Activated CD4-positive, alpha-beta T cell treated with anti-CD3 and anti-CD28 coated beads for 36 hours (primary cell): ENCODE data around the gene NTM. TPM values are rescaled to one million over a fixed set of nuclear protein-coding genes. Genes with fewer than 3 reads are reported as not detected.

Experiments used
- ATAC-seq: fragments of 200-7000 bp; cut with Tn5 transposase; one replicate; pipeline ENCODE4 v1.10.0; 2021; ENCODE audit warnings: mild to moderate bottlenecking, moderate library complexity
- CTCF ChIA-PET: fragments of 350-600 bp; sonication (Branson Sonifier 250); formaldehyde crosslinking; loops from one replicate; lab custom pipeline; 2021; ENCODE audit warnings: antibody characterized with exemption; lab: Charles Lee
- POLR2A ChIA-PET: fragments of 350-600 bp; sonication (Branson Sonifier 250); formaldehyde crosslinking; loops from one replicate; lab custom pipeline; 2021; ENCODE audit warnings: antibody characterized with exemption, inconsistent platforms; lab: Charles Lee
- DNase-seq: peaks from one replicate; pipeline ENCODE4 v3.0.0-alpha.2; 2020
- H3K27ac Mint-ChIP-seq: one replicate; pipeline ENCODE4 v1.8.0; 2021; ENCODE audit warnings: mixed read lengths
- H3K27me3 Mint-ChIP-seq: one replicate; pipeline ENCODE4 v1.8.0; 2021; ENCODE audit warnings: mixed read lengths
- H3K36me3 Mint-ChIP-seq: one replicate; pipeline ENCODE4 v1.8.0; 2021; ENCODE audit warnings: low read depth, mixed read lengths
- H3K4me1 Mint-ChIP-seq: one replicate; pipeline ENCODE4 v1.8.0; 2021; ENCODE audit warnings: mixed read lengths
- H3K4me3 Mint-ChIP-seq: one replicate; pipeline ENCODE4 v1.8.0; 2021; ENCODE audit warnings: mild to moderate bottlenecking, moderate library complexity, mixed read lengths
- H3K9me3 Mint-ChIP-seq: one replicate; pipeline ENCODE4 v1.8.0; 2021; ENCODE audit warnings: low read depth, mixed read lengths
- intact Hi-C, 2 experiments: fragments of 100-400 bp; cut with DNase I in 1 of 2; cut with micrococcal nuclease in 1 of 2; formaldehyde crosslinking; loops; one replicate each; pipeline versions ENCODE4 v1.14.2 to v1.15.1; 2022 to 2024; cut with DNase I, micrococcal nuclease
- total RNA-seq, 2 experiments: library from RNA; stranded (reverse); gene quantifications; one replicate each; pipeline ENCODE4 v1.2.3, GENCODE V29; 2021

NTM gene
- total RNA-seq, 2 experiments from 2014 or later: not detected

DNA sequence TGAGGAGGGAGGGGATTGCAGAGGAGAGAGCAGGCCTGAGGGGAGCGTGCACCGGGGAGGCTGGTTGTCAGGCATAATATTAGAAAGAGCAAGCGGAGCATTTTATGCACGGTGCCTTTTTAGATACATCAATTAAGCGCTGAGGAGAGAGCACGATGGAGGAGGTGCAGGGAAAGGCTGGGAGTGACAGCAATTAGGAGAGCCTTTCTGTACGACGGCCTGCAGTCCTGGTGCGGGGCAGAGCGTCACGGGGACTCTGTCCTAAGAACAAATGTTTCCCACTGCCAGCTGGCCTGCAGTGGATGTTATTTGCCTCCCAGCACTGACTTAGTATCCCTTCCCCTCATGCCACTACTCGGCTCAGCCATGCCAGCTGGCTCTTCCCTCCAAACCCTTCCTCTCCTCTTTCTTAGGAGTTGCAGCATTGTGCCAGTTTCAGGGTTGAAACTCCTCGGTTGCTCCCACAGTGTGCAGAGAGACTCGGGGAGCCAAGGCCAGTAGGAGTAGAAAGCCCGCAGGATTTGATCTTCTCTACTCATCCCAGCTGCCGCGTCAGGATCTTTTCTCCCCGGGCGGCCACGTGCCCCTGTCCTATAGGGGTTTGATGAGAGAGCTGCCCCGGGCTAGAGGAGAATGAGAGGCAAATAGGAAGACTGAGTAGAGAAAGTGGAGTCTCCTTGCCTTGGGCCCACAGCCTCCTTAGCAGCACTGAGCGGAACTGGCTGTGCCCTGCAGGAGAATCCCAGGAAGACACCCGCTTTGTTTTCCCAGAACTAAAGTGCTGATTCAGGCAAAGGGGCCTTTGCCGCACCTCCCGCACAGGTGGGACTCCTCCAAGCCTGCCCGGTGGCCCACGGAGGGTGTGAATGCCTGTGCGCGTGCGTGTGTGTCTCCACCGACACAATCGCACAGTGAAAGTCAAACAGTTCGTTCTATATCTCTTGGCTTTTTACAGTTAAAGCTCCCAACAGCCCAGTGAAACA, 875.3 kb downstream of the NTM start:
- intact Hi-C loops: no loop called here
- POLR2A ChIA-PET: no interaction called here
- no peaks in the 10 kb centered on the region for H3K4me1 Mint-ChIP-seq
- H3K36me3 Mint-ChIP-seq: no peaks in the 10 kb centered on the region
- ATAC-seq (no peak), DNase-seq (no peak)
- no peak overlapping the region for H3K27ac Mint-ChIP-seq
- CTCF ChIA-PET: no interaction called here
- H3K27me3 Mint-ChIP-seq: no peaks in the 10 kb centered on the region
- no peak overlapping the region for H3K4me3 Mint-ChIP-seq
- H3K9me3 Mint-ChIP-seq: peaks cover 6% of the 10 kb centered on the region

DNA sequence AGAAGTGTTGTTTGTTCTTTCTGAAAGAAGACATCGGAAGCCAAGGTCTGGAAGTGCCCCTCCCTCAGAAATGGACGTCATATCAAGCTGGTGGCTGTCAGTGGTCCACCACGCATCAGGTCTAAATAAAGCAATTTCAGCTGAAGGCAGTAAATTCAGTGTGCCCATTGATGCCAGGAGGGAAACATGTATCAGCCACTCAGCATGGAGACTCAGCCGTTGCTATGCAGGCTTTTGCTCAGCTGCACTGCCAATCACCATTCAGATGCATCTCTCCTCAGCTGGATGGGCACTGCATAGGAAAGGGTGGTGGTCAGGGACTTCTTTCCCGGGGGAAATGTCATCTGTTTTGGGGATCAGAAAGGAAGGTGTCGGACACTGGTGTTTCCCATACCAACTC, 878.2 kb downstream of the NTM start:
- POLR2A ChIA-PET: no interaction called here
- ATAC-seq: no peak
- no peaks in the 10 kb centered on the region for H3K36me3 Mint-ChIP-seq

DNA sequence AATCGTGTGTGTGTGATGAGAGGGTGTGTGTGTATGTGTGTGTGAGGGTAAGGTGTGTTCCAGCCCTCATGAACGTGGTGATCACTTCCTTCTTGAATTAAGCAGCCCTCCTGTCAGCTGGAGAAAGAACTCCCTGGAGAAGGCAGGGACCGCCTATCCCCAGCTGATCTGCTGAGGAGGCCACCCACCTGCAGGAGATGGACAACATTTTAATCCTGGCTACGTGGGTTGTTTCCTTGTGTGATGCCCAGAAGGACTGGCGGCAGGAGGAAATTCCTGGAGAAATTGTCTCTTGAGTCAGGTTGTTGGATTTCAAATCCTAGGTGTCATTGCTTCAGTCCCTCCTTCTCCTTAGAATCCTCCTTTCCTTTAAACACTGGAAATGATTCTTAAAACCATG, 878.8 kb downstream of the NTM start:
- Mint-ChIP-seq H3K9me3 (peaks cover 6% of the 10 kb centered on the region), H3K36me3 (no peaks in the 10 kb centered on the region), H3K27me3 (no peaks in the 10 kb centered on the region), H3K27ac (no peak overlapping the region), H3K4me1 (no peaks in the 10 kb centered on the region), H3K4me3 (no peak overlapping the region)
- CTCF ChIA-PET: no interaction called here
- no peak for DNase-seq
- intact Hi-C loops: no loop called here
- POLR2A ChIA-PET: no interaction called here
- ATAC-seq: no peak

More for the DNA sequence above, 878.2 kb downstream of the NTM start:
- Mint-ChIP-seq H3K27me3 (no peaks in the 10 kb centered on the region), H3K4me3 (no peak overlapping the region), H3K27ac (no peak overlapping the region), H3K4me1 (no peaks in the 10 kb centered on the region), H3K9me3 (peaks cover 6% of the 10 kb centered on the region)
- CTCF ChIA-PET: no interaction called here
- no peak for DNase-seq
- intact Hi-C loops: no loop called here

DNA sequence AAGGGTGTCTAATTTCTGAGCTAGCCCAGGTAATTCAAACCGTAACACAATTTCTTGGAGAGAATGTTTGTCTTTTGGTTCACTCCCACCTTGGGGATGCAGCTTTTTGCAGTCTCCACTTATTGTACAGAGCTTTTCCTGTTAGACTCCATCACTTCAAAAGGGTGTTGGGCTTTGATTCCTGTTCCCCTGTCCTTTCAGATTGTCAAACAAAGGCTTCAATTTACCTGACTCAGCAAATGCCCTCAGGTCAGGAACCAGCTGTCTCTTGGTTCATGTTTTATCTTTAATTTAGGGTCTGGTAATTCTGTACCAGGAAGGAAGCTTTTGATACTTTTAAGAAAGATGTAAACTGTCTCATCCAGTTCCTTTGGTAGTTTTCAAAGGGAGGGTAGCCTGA, 880.6 kb downstream of the NTM start:
- no peak overlapping the region for H3K27ac Mint-ChIP-seq
- POLR2A ChIA-PET: no interaction called here
- H3K4me3 Mint-ChIP-seq: no peak overlapping the region
- no peaks in the 10 kb centered on the region for H3K27me3 Mint-ChIP-seq
- intact Hi-C loops: no loop called here
- CTCF ChIA-PET: interaction anchor here (0.7 kb wide), 1 partner anchor 1039 kb away, joined by 3 read pairs; no protein-coding TSS in a partner anchor
- peaks cover 2% of the 10 kb centered on the region for H3K9me3 Mint-ChIP-seq
- H3K36me3 Mint-ChIP-seq: no peaks in the 10 kb centered on the region
- no peaks in the 10 kb centered on the region for H3K4me1 Mint-ChIP-seq
- ATAC-seq (no peak), DNase-seq (no peak)

DNA sequence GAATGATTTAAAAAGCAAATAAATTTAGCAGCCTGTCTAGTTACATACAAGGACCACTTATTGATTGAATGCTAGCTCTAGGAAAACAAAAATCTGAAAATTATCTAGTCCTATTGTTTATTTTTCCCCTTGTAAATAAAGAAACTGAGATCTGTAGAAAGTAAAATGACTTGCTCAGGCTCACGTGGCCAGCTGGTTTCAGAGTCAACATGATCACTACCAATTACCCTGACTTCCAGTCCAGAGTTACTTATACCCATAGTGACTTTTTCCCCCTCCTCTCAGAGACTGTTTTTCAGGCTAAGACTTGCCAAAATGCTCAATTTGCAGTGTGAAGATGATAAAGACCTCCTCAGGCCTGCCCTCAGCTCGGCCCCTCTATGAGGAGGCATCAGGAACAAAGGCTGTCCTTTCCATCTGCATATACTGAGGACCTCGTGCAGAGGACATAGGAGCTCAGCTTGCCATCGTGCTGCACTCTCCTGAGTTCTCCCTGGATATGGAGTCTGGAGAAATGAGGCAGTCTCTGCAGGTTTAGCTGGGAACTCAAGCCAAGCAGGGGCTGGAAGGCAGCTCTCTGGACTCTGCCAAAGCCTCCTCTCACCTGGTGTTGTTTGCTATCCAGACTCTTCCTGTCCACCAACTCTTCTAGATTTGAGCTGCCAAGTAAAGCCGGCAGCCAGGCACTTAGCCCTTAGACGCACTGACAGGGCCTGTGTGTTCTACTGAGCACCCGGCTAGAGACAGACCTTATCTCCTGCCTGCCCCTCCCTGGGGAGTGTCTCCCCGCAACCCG, 883.3 kb downstream of the NTM start:
- Mint-ChIP-seq H3K27ac (no peak overlapping the region), H3K4me1 (no peaks in the 10 kb centered on the region), H3K9me3 (peaks cover 2% of the 10 kb centered on the region), H3K36me3 (no peaks in the 10 kb centered on the region), H3K27me3 (no peaks in the 10 kb centered on the region), H3K4me3 (no peak overlapping the region)
- ATAC-seq (no peak), DNase-seq (no peak)
- ChIA-PET POLR2A (no interaction called here), CTCF (interaction anchor here (1.4 kb wide), 1 partner anchor 11 kb away, joined by 3 read pairs; no protein-coding TSS in a partner anchor)
- intact Hi-C loops: no loop called here

DNA sequence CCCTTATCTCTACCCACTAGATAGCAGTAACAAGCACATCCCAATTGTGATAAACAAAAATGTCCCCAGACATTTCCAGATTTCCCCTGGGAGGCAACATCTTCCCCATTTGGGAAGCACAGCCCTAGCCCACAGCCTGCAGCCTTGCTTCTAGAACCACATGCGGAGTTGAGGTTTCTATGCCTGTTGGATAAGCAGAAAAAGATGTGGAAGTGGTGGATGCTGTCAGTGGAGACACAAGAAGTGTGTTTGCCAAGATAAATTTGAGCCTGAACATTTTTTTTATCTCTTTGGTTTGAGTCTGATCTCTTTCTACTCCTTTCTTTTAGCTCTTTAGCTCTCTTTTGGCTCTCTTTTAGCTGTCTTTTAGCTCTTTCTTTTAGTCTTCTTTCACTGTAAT, 884.5 kb downstream of the NTM start:
- H3K36me3 Mint-ChIP-seq: no peaks in the 10 kb centered on the region
- H3K4me1 Mint-ChIP-seq: no peaks in the 10 kb centered on the region
- intact Hi-C loops: no loop called here
- ATAC-seq (no peak), DNase-seq (no peak)
- H3K27ac Mint-ChIP-seq: no peak overlapping the region
- CTCF ChIA-PET: no interaction called here
- H3K4me3 Mint-ChIP-seq: no peak overlapping the region
- POLR2A ChIA-PET: no interaction called here
- peaks cover under 1% of the 10 kb centered on the region for H3K9me3 Mint-ChIP-seq
- H3K27me3 Mint-ChIP-seq: no peaks in the 10 kb centered on the region

DNA sequence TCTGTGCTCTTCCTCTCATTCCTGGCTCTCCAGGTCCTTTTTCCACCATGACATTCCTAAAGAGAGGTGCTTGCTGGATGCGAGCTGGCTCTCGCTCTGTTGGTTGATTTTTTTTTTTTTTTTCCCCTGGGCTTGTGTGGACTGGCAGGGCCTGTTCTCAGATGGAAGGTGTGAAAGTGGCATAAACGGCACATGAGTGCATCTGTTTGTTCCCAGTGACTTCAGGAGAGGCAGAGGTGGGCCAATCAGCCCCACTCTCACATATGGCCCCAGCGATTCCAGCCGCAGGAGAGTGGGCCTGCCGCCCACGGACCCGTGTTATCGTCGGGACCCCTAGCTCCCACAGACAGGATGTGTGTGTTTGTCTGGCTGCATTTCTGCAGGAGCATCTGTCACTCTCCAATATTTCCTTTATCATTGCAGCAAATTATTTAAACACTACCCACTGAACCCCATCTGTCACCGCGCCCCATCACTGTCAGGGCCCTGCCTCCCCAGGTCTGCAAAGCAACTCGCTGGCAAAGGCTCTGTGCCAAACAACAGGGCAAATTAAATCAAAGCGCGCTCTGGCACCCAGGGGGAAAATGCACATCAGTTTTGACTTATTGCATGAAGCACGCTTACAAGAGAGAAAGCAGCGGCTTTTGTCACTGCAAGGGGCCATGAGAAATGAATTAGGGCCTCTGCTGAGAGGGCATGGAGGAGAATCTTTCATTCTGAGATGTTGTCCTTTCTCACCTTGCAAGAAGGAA, 886.3 kb downstream of the NTM start:
- Mint-ChIP-seq H3K36me3 (no peaks in the 10 kb centered on the region), H3K4me1 (no peaks in the 10 kb centered on the region), H3K4me3 (no peak overlapping the region), H3K9me3 (no peaks in the 10 kb centered on the region), H3K27me3 (no peaks in the 10 kb centered on the region), H3K27ac (no peak overlapping the region)
- ChIA-PET CTCF (interaction anchor here (0.7 kb wide), 1 partner anchor 27 kb away, joined by 3 read pairs; no protein-coding TSS in a partner anchor), POLR2A (no interaction called here)
- no peak for ATAC-seq
- DNase-seq: no peak
- intact Hi-C loops: no loop called here

DNA sequence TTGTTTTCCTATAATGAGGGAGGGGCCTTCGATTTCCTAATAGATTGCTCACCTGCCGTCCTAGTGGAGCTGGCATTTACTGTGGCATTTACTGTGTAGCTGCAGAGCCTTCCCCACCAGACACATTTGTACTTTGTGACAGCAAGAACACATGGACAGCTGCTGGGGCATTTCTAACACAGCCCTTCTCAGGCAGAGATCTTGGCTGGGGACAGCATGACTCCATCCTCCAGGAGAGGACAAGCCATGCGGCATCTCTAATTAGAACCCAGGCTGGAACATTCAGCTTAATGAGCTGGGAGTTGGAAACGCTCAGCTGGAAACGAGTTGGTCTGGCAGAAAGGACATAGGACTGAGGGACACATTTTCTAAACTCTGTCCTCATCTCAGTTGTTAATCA, 887.5 kb downstream of the NTM start:
- H3K4me3 Mint-ChIP-seq: no peak overlapping the region
- H3K36me3 Mint-ChIP-seq: no peaks in the 10 kb centered on the region
- CTCF ChIA-PET: no interaction called here
- POLR2A ChIA-PET: no interaction called here
- no peak overlapping the region for H3K27ac Mint-ChIP-seq
- H3K9me3 Mint-ChIP-seq: no peaks in the 10 kb centered on the region
- ATAC-seq: no peak
- intact Hi-C loops: no loop called here
- no peak for DNase-seq
- H3K4me1 Mint-ChIP-seq: no peaks in the 10 kb centered on the region
- H3K27me3 Mint-ChIP-seq: no peaks in the 10 kb centered on the region

DNA sequence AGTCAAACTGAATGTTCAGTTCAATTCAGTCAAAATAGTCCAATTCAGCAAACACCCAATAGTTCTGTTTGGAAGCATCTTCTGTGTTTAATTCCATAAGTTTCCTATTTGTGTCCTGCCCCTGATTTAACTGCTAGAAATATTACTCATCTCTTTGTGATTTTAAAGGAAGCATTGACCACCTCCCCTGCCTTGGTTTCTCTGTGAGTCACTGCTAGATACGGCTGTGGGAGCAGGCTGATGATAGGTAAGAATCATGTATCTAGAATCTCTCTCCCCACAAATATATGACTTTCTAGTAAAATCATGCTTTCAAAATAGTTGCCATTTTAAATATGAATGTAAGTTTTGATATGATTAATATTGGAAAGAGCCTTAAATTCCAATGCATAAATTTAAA, 888.5 kb downstream of the NTM start:
- POLR2A ChIA-PET: no interaction called here
- no peaks in the 10 kb centered on the region for H3K27me3 Mint-ChIP-seq
- DNase-seq: no peak
- H3K36me3 Mint-ChIP-seq: no peaks in the 10 kb centered on the region
- no peak overlapping the region for H3K27ac Mint-ChIP-seq
- no peaks in the 10 kb centered on the region for H3K4me1 Mint-ChIP-seq
- intact Hi-C loops: no loop called here
- CTCF ChIA-PET: no interaction called here
- H3K4me3 Mint-ChIP-seq: no peak overlapping the region
- H3K9me3 Mint-ChIP-seq: no peaks in the 10 kb centered on the region
- ATAC-seq: no peak

DNA sequence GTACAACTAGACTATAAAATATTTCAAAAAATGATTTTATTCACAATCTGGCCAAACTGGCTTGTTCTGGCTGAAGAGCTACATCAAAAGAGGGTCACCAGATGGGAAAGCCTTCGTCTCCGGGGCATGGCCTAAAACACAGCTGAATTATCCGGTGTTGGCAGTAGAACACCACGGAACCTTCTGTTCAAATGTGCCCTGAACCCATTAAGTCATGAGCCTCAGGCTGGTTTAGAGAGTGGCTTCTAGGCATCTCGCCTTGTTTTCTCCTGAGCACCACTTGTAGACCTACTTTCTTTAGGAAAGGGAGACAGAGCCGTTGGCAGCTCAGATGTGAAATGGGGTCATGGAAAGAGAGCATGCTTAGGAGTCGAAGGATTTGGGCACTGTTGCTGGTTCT, 890.2 kb downstream of the NTM start:
- H3K27me3 Mint-ChIP-seq: no peaks in the 10 kb centered on the region
- no peaks in the 10 kb centered on the region for H3K36me3 Mint-ChIP-seq
- ATAC-seq: no peak
- intact Hi-C loops: no loop called here
- no peak for DNase-seq
- CTCF ChIA-PET: no interaction called here
- H3K4me1 Mint-ChIP-seq: no peaks in the 10 kb centered on the region
- no peaks in the 10 kb centered on the region for H3K9me3 Mint-ChIP-seq
- no peak overlapping the region for H3K27ac Mint-ChIP-seq
- H3K4me3 Mint-ChIP-seq: no peak overlapping the region
- POLR2A ChIA-PET: no interaction called here

DNA sequence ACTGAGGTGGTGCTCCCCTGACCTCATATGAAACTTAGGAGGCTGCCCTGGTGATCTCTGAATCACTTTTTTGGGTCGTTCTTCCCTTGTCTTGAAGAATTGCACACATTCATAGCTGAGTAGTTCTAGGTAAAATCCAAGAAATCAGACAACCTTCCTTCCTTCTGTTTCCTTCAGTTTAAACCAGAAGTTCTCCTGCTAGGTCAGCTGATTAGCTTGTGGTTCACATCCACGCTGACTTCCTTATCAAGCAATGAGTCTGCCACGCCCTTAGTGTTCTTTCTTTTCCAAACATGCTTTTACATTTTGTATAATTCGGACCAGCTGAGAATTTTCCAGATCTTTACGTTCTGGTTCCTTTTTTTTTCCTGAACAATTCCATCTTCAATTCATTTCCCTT, 892.8 kb downstream of the NTM start:
- no peak overlapping the region for H3K27ac Mint-ChIP-seq
- no peak for DNase-seq
- H3K4me3 Mint-ChIP-seq: no peak overlapping the region
- intact Hi-C loops: no loop called here
- no peaks in the 10 kb centered on the region for H3K4me1 Mint-ChIP-seq
- peaks cover under 1% of the 10 kb centered on the region for H3K27me3 Mint-ChIP-seq
- peaks cover 2% of the 10 kb centered on the region for H3K9me3 Mint-ChIP-seq
- ATAC-seq: no peak
- no peaks in the 10 kb centered on the region for H3K36me3 Mint-ChIP-seq
- CTCF ChIA-PET: no interaction called here
- POLR2A ChIA-PET: no interaction called here
